ENCODE measurements around the gene NDUFS6. TPM values are rescaled to one million over a fixed set of nuclear protein-coding genes. Genes with fewer than 3 reads are reported as not detected.

The NDUFS6 gene
- total RNA-seq, 4 donors from 2014 or later, result 28.2 to 62.0 (median 40.3) TPM

GRCh38 chr5:1792842-1793266, 8.4 kb upstream of the NDUFS6 start:
- Histone ChIP-seq H3K27ac (no peak overlapping the region), H3K4me1 (peaks cover 0 to 24% (median 3%) of the 10 kb centered on the region in 4 donors), H3K27me3 (no peaks in the 10 kb centered on the region), H3K36me3 (peaks cover 0 to 32% (median 0%) of the 10 kb centered on the region in 3 donors), H3K4me3 (no peak overlapping the region), H3K9me3 (no peaks in the 10 kb centered on the region)
- 67% methylated on average over 8 of the region's 8 CpGs for WGBS, 2 donors
- DNase-seq (ENCODE audit: low spot score in 2 of 2), result no peak
- TF ChIP-seq CTCF (IDR thresholded peaks at IDR 0.05), result no peak
- no peak for TF ChIP-seq POLR2A (IDR thresholded peaks at IDR 0.05)
- TF ChIP-seq EP300 (IDR thresholded peaks at IDR 0.05), result no peak

GRCh38 chr5:1793301-1793740, 7.9 kb upstream of the NDUFS6 start:
- H3K36me3 ChIP-seq, result peaks cover 0 to 37% (median 0%) of the 10 kb centered on the region in 3 donors
- TF ChIP-seq CTCF (IDR thresholded peaks at IDR 0.05) (no peak), POLR2A (IDR thresholded peaks at IDR 0.05) (no peak), EP300 (IDR thresholded peaks at IDR 0.05) (no peak)
- DNase-seq (ENCODE audit: low spot score in 2 of 2), result no peak
- H3K27me3 ChIP-seq, result no peaks in the 10 kb centered on the region
- H3K27ac ChIP-seq, result no peak overlapping the region
- H3K9me3 ChIP-seq, result no peaks in the 10 kb centered on the region
- no peak overlapping the region for H3K4me3 ChIP-seq
- peaks cover 0 to 29% (median 4%) of the 10 kb centered on the region in 4 donors for H3K4me1 ChIP-seq
- WGBS, 2 donors, result 51 to 60% methylated on average over 10 of the region's 10 CpGs

DNA sequence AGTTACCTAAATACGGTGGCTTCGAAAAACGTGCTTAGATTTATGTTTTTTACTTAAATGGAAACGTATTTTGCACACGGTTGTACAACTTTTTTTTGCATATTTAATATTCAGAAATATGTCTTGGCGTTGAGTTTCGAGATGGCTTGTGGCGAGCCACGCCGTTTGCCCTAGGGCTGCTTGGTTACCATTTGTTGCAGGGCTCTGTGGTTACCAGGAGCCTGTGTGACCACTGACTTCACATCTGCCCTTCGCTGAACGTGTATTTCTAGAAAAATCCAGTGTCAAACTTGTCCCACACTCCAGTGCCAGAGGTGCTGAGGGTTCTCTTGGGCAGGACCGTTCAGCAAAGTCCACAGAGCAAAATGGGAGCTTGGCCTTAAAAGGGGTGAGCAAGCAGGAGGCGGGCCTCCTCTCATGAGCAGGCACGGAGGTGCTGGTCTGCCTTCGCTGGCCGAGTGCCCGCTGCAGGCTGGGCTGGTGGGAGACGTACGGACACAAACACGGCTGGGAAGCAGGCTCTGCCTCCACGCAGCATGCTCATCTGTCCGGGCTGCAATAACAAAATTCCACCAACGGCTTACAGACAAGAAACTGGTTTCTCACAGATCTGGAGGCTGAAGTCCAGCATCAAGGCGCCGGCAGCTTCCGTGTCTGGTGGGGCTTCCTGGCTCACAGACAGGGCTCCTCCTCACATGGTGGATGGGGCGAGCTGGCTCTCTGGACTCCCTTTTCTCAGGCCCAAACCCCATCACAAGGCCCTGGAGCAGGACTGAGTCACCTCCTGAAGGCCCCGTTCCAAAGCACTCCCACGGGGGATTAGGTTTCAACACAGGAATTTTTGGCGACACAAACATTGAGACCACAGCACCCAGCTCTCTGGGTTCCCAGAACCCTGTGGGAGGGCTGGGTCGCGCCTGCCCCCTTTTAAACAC, 7.0 kb upstream of the NDUFS6 start:
- H3K27me3 ChIP-seq, result no peaks in the 10 kb centered on the region
- peaks cover 0 to 35% (median 7%) of the 10 kb centered on the region in 4 donors for H3K4me1 ChIP-seq
- H3K27ac ChIP-seq, result no peak overlapping the region
- DNase-seq (ENCODE audit: low spot score in 2 of 2), result no peak
- WGBS, 2 donors, result 84 to 88% methylated on average over 33 of the region's 33 CpGs
- peaks cover 0 to 41% (median 0%) of the 10 kb centered on the region in 3 donors for H3K36me3 ChIP-seq
- no peak for TF ChIP-seq CTCF (IDR thresholded peaks at IDR 0.05)
- TF ChIP-seq EP300 (IDR thresholded peaks at IDR 0.05), result no peak
- no peak for TF ChIP-seq POLR2A (IDR thresholded peaks at IDR 0.05)
- no peaks in the 10 kb centered on the region for H3K9me3 ChIP-seq
- no peak overlapping the region for H3K4me3 ChIP-seq

DNA sequence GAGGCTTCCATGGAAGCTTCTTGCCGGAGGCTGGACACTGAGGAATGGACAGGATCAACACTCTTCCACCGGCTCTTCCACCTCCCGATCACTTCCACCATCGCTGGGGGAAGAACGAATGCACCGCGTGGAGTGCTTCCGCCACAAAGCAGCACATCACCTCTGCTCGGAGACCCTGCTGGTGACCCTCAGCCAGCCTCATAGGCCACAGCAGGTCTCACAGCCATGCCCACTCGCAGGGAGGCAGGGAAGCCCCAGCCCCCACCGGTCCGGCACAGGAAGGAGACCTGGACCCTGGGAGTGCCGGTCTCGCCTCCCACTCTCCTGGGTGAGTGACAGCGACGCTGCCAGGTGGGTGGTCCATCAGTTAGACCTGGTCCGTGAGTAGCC, 6.3 kb upstream of the NDUFS6 start:
- 90% methylated on average over 17 of the region's 17 CpGs for WGBS, 2 donors
- H3K9me3 ChIP-seq, result no peaks in the 10 kb centered on the region
- peaks cover 0 to 29% (median 6%) of the 10 kb centered on the region in 4 donors for H3K4me1 ChIP-seq
- no peak overlapping the region for H3K27ac ChIP-seq
- no peak overlapping the region for H3K4me3 ChIP-seq
- TF ChIP-seq CTCF (IDR thresholded peaks at IDR 0.05) (no peak), POLR2A (IDR thresholded peaks at IDR 0.05) (no peak), EP300 (IDR thresholded peaks at IDR 0.05) (no peak)
- peaks cover 0 to 41% (median 0%) of the 10 kb centered on the region in 3 donors for H3K36me3 ChIP-seq
- H3K27me3 ChIP-seq, result no peaks in the 10 kb centered on the region
- DNase-seq (ENCODE audit: low spot score in 2 of 2), result no peak

DNA sequence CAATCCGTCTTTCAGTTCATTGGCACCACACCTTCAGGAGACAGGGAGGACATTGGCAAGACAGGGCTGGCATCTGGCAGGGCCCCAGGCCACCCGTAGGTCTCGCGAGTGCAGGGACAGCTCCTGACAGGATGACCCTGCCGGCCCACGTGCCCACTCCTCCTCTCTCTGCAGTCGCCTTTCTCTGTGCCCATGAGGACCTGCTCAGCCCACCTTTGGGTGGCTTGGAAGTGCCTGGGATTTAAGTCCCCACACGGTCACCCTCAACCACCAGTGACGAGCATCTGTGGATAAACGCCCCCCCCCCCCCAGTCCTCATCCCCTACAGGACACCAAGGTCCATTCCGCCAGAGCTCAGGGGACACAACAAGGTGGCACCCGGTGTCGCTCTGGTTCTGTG, 5.7 kb upstream of the NDUFS6 start:
- no peaks in the 10 kb centered on the region for H3K9me3 ChIP-seq
- TF ChIP-seq CTCF (IDR thresholded peaks at IDR 0.05) (no peak), POLR2A (IDR thresholded peaks at IDR 0.05) (no peak), EP300 (IDR thresholded peaks at IDR 0.05) (no peak)
- H3K27ac ChIP-seq, result no peak overlapping the region
- H3K4me1 ChIP-seq, result peaks cover 0 to 26% (median 5%) of the 10 kb centered on the region in 4 donors
- WGBS, 2 donors, result 81 to 88% methylated on average over 13 of the region's 13 CpGs
- H3K4me3 ChIP-seq, result no peak overlapping the region
- no peaks in the 10 kb centered on the region for H3K27me3 ChIP-seq
- H3K36me3 ChIP-seq, result peaks cover 0 to 41% (median 0%) of the 10 kb centered on the region in 3 donors
- DNase-seq (ENCODE audit: low spot score in 2 of 2), result no peak
